Gastrocnemius medialis (tissue), 4 donors: ENCODE data around the gene PBX1. TPM values are rescaled to one million over a fixed set of nuclear protein-coding genes. Genes with fewer than 3 reads are reported as not detected.
A peak's percentile ranks its signal among the peaks of the same experiment; 100 is the strongest.

ENCODE experiments used
- ATAC-seq, 2 donors: fragments of 150-250 bp; one replicate each; pipeline ENCODE4 v1.9.1; 2016
- DNase-seq, 2 donors: peaks; one replicate each; pipeline ENCODE4 v3.0.0-alpha.2; 2019
- H3K27ac ChIP-seq, 4 donors: fragments of 200-600 bp; sonication (generic); 1 replicate in 1 of 4; 2 replicates in 3 of 4; pipeline ENCODE4 v1.5.1; 2016 to 2018; ENCODE audit warnings: mild to moderate bottlenecking in 2 of 4, moderate library complexity in 1 of 4
- H3K27me3 ChIP-seq, 3 donors: fragments of 200-600 bp; sonication (generic) in 2 of 3; 1 replicate in 1 of 3; 2 replicates in 2 of 3; pipeline versions ENCODE4 v1.5.1 to v1.6.0; 2016 to 2019; ENCODE audit warnings: mild to moderate bottlenecking in 1 of 3, moderate library complexity in 1 of 3
- H3K36me3 ChIP-seq, 2 donors: fragments of 200-600 bp; sonication (generic) in 1 of 2; one replicate each; pipeline ENCODE4 v1.5.1; 2017 to 2018
- H3K4me1 ChIP-seq, 2 donors: fragments of 200-600 bp; sonication (generic) in 1 of 2; one replicate each; pipeline ENCODE4 v1.5.1; 2016 to 2017; ENCODE audit warnings: mild to moderate bottlenecking in 2 of 2
- H3K4me3 ChIP-seq, 4 donors: fragments of 200-600 bp; sonication (generic) in 3 of 4; 1 replicate in 1 of 4; 2 replicates in 3 of 4; pipeline ENCODE4 v1.5.1; 2016 to 2019; ENCODE audit warnings: mild to moderate bottlenecking in 2 of 4
- H3K9me3 ChIP-seq, 3 donors: fragments of 200-600 bp; sonication (generic) in 2 of 3; 1 replicate in 1 of 3; 2 replicates in 2 of 3; pipeline ENCODE4 v1.5.1; 2016 to 2019
- CTCF ChIP-seq, 5 experiments: fragments of 450-650 bp in 3 of 5; fragments of 200-600 bp in 2 of 5; sonication (generic) in 2 of 5; IDR thresholded peaks in 4 of 5; conservative IDR thresholded peaks in 1 of 5; 1 replicate in 4 of 5; 2 replicates in 1 of 5; pipeline ENCODE4 v1.5.1; 2016 to 2019; ENCODE audit warnings: antibody characterized with exemption in 5 of 5, mild to moderate bottlenecking in 3 of 5, moderate library complexity in 3 of 5
- POLR2A ChIP-seq, 2 donors: fragments of 450-650 bp; IDR thresholded peaks; one replicate each; pipeline ENCODE4 v1.6.1; 2017; ENCODE audit warnings: antibody characterized with exemption in 2 of 2, mild to moderate bottlenecking in 2 of 2, moderate library complexity in 2 of 2
- in situ Hi-C, 4 donors: fragments of 200-750 bp; cut with MboI; loops; one replicate each; pipeline versions ENCODE4 v1.15.0 to v1.8.0; 2017; ENCODE audit warnings: low sequenced_read_pairs in 4 of 4
- intact Hi-C: fragments of 100-400 bp; cut with DNase I; formaldehyde crosslinking; loops from one replicate; pipeline ENCODE4 v1.15.1; 2023; ENCODE audit warnings: low total_unique reads
- total RNA-seq, 4 donors: library from RNA; depleted of rRNA; stranded (reverse); fragments of >200 nt; gene quantifications; one replicate each; pipeline versions ENCODE4 v1.1.0 to v1.2.3, GENCODE V29; 2016

Gene PBX1
- total RNA-seq, 4 donors from 2014 or later, result 21.7 to 36.5 (median 29.0) TPM

- intact Hi-C loops (no loop called here), in situ Hi-C loops (no loop called here)
- no peak for ATAC-seq
- Histone ChIP-seq H3K36me3 (no peaks in the 10 kb centered on the region), H3K27me3 (no peaks in the 10 kb centered on the region), H3K27ac (peak overlapping the region in 3 of 4 donors; percentile 80 to 90 (median 87)), H3K9me3 (no peaks in the 10 kb centered on the region), H3K4me1 (peaks cover 32 to 46% of the 10 kb centered on the region in 2 donors), H3K4me3 (no peak overlapping the region)
- no peak for TF ChIP-seq POLR2A (IDR thresholded peaks at IDR 0.05)
- TF ChIP-seq CTCF (IDR thresholded peaks at IDR 0.05 in 4 of 5, conservative IDR thresholded peaks at IDR 0.05 in 1 of 5), result no peak
- DNase-seq, result no peak
Observed at GRCh38 chr1:164746632-164747031, 187.6 kb downstream of the PBX1 start.

- intact Hi-C loops, result no loop called here
Observed at GRCh38 chr1:164748253-164748899, 189.4 kb downstream of the PBX1 start.

GRCh38 chr1:164753521-164754077, 194.6 kb downstream of the PBX1 start:
- Histone ChIP-seq H3K36me3 (no peaks in the 10 kb centered on the region), H3K27me3 (no peaks in the 10 kb centered on the region), H3K4me1 (peaks cover 50 to 57% of the 10 kb centered on the region in 2 donors), H3K9me3 (no peaks in the 10 kb centered on the region), H3K4me3 (peak overlapping the region; percentile 27 to 39 (median 34)), H3K27ac (peak overlapping the region; percentile 80 to 90 (median 84))
- ATAC-seq, result peak; percentile 49 to 54
- TF ChIP-seq CTCF (IDR thresholded peaks at IDR 0.05 in 4 of 5, conservative IDR thresholded peaks at IDR 0.05 in 1 of 5) (no peak), POLR2A (IDR thresholded peaks at IDR 0.05) (no peak)
- in situ Hi-C loops (no loop called here), intact Hi-C loops (no loop called here)
- DNase-seq, result no peak

More at GRCh38 chr1:164748253-164748899, 189.4 kb downstream of the PBX1 start:
- TF ChIP-seq CTCF (IDR thresholded peaks at IDR 0.05 in 4 of 5, conservative IDR thresholded peaks at IDR 0.05 in 1 of 5), result no peak
- TF ChIP-seq POLR2A (IDR thresholded peaks at IDR 0.05), result no peak
- DNase-seq, result peak; percentile 37 to 41
- H3K36me3 ChIP-seq, result no peaks in the 10 kb centered on the region
- no peaks in the 10 kb centered on the region for H3K27me3 ChIP-seq
- no peaks in the 10 kb centered on the region for H3K9me3 ChIP-seq
- ATAC-seq, result peak; percentile 72 to 76
- in situ Hi-C loops, result no loop called here
- peak overlapping the region; percentile 80 to 90 (median 84) for H3K27ac ChIP-seq
- H3K4me1 ChIP-seq, result peaks cover 49 to 58% of the 10 kb centered on the region in 2 donors
- no peak overlapping the region for H3K4me3 ChIP-seq

DNA sequence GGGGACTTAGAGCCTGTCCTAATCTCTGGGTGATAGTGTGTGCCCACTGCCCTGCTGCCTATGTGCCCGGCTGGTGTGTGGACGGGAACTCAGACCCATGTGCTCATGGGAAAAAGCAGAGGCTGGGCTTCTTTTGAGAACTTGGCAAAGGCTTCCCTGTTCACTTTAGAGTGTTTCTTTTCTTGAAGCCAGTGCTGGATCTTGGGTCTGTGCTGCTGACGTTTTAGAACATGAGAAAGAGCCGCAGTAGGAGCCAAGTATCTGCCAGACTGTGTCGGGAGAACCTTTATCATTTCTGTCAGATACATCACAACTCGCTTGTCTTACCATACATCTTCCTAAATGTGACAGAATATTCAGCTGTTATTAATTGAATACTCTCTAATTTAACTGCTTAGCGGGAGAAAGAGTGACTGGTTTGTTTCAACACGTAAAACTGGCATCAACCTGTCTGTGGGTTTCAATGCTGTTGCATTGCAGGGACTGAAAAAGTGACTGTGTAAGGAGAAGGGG, 195.2 kb downstream of the PBX1 start:
- no peaks in the 10 kb centered on the region for H3K36me3 ChIP-seq
- TF ChIP-seq CTCF (IDR thresholded peaks at IDR 0.05 in 4 of 5, conservative IDR thresholded peaks at IDR 0.05 in 1 of 5) (no peak), POLR2A (IDR thresholded peaks at IDR 0.05) (no peak)
- peak overlapping the region; percentile 80 to 90 (median 84) for H3K27ac ChIP-seq
- intact Hi-C loops (no loop called here), in situ Hi-C loops (no loop called here)
- peak; percentile 83 to 86 for ATAC-seq
- H3K27me3 ChIP-seq, result no peaks in the 10 kb centered on the region
- H3K9me3 ChIP-seq, result no peaks in the 10 kb centered on the region
- peaks cover 52 to 58% of the 10 kb centered on the region in 2 donors for H3K4me1 ChIP-seq
- peak overlapping the region; percentile 27 to 39 (median 34) for H3K4me3 ChIP-seq
- peak; percentile 41 to 70 for DNase-seq
